ENCODE measurements around the gene DUSP6. TPM values are rescaled to one million over a fixed set of nuclear protein-coding genes. Genes with fewer than 3 reads are reported as not detected.

DUSP6 gene
- total and polyA plus RNA-seq, 9 of the 15 experiments (the other 6 are each of a cell fraction or from before 2014, with no cell fraction given), result 0.04 to 0.60 (median 0.08) TPM; not detected in 2

- TF ChIP-seq CHD7 (IDR thresholded peaks at IDR 0.05; ENCODE audit: low read depth, low read length), result no peak
- no peak for TF ChIP-seq HCFC1 (IDR thresholded peaks at IDR 0.05; ENCODE audit: low read depth, low read length)
- no peak for TF ChIP-seq HMG20A (CRISPR knock-in tag; conservative IDR thresholded peaks at IDR 0.05)
- TF ChIP-seq ZNF133 (CRISPR knock-in tag; IDR thresholded peaks at IDR 0.05), result no peak
- no peak for TF ChIP-seq RNF2 (IDR thresholded peaks at IDR 0.05)
- TF ChIP-seq, protein P1, sequence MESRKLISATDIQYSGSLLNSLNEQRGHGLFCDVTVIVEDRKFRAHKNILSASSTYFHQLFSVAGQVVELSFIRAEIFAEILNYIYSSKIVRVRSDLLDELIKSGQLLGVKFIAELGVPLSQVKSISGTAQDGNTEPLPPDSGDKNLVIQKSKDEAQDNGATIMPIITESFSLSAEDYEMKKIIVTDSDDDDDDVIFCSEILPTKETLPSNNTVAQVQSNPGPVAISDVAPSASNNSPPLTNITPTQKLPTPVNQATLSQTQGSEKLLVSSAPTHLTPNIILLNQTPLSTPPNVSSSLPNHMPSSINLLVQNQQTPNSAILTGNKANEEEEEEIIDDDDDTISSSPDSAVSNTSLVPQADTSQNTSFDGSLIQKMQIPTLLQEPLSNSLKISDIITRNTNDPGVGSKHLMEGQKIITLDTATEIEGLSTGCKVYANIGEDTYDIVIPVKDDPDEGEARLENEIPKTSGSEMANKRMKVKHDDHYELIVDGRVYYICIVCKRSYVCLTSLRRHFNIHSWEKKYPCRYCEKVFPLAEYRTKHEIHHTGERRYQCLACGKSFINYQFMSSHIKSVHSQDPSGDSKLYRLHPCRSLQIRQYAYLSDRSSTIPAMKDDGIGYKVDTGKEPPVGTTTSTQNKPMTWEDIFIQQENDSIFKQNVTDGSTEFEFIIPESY (CRISPR knock-in tag; IDR thresholded peaks at IDR 0.05), result no peak
- TF ChIP-seq GTF3C2 (IDR thresholded peaks at IDR 0.05; ENCODE audit: borderline replicate concordance, extremely low read depth, insufficient read length), result no peak
- no peak for TF ChIP-seq TAF7 (tag; IDR thresholded peaks at IDR 0.05)
- no peak for TF ChIP-seq BACH1 (tag; IDR thresholded peaks at IDR 0.05)
Observed at GRCh38 chr12:89389755-89390661, 37.7 kb upstream of the DUSP6 start (continued).

Measured in K562 (cell line).